ENCODE measurements around the gene HEMGN. TPM values are rescaled to one million over a fixed set of nuclear protein-coding genes. Genes with fewer than 3 reads are reported as not detected.

Gene HEMGN
- total RNA-seq, 1 experiment from 2014 or later, result not detected

GRCh38 chr9:97906236-97906831 lies 31.6 kb downstream of the HEMGN start:
- Histone ChIP-seq H3K27me3 (ENCODE audit: control insufficient read depth, insufficient read depth, low read length) (no peaks in the 10 kb centered on the region), H3K4me3 (ENCODE audit: insufficient read depth, low read depth, low read length) (no peak overlapping the region), H3K36me3 (replicated peaks; ENCODE audit: control insufficient read depth, insufficient read depth, low read length) (peaks cover 2% of the 10 kb centered on the region; the same call in 1 of the 2 replicates)
- no peak for DNase-seq

GRCh38 chr9:97905228-97905627 lies 32.7 kb downstream of the HEMGN start:
- no peak overlapping the region for H3K4me3 ChIP-seq (ENCODE audit: insufficient read depth, low read depth, low read length)
- no peaks in the 10 kb centered on the region for H3K27me3 ChIP-seq (ENCODE audit: control insufficient read depth, insufficient read depth, low read length)
- no peak for DNase-seq
- peaks cover 2% of the 10 kb centered on the region; the same call in 1 of the 2 replicates for H3K36me3 ChIP-seq (replicated peaks; ENCODE audit: control insufficient read depth, insufficient read depth, low read length)

GRCh38 chr9:97904725-97905124 lies 33.2 kb downstream of the HEMGN start:
- no peak for DNase-seq
- Histone ChIP-seq H3K4me3 (ENCODE audit: insufficient read depth, low read depth, low read length) (no peak overlapping the region), H3K36me3 (replicated peaks; ENCODE audit: control insufficient read depth, insufficient read depth, low read length) (no peaks in the 10 kb centered on the region; the same call in 1 of the 2 replicates), H3K27me3 (ENCODE audit: control insufficient read depth, insufficient read depth, low read length) (no peaks in the 10 kb centered on the region)

- Histone ChIP-seq H3K27me3 (ENCODE audit: control insufficient read depth, insufficient read depth, low read length) (no peaks in the 10 kb centered on the region), H3K4me3 (ENCODE audit: insufficient read depth, low read depth, low read length) (no peak overlapping the region), H3K36me3 (replicated peaks; ENCODE audit: control insufficient read depth, insufficient read depth, low read length) (no peaks in the 10 kb centered on the region; the same call in 1 of the 2 replicates)
- no peak for DNase-seq
Measured at GRCh38 chr9:97903177-97903576, 34.8 kb downstream of the HEMGN start.

- H3K27me3 ChIP-seq (ENCODE audit: control insufficient read depth, insufficient read depth, low read length), result no peaks in the 10 kb centered on the region
- H3K4me3 ChIP-seq (ENCODE audit: insufficient read depth, low read depth, low read length), result no peak overlapping the region
- DNase-seq, result peak; percentile 58
- H3K36me3 ChIP-seq (replicated peaks; ENCODE audit: control insufficient read depth, insufficient read depth, low read length), result no peaks in the 10 kb centered on the region; the same call in 1 of the 2 replicates
Measured at GRCh38 chr9:97900738-97901565, 37.0 kb downstream of the HEMGN start.

GRCh38 chr9:97900103-97900737 lies 37.8 kb downstream of the HEMGN start:
- Histone ChIP-seq H3K36me3 (replicated peaks; ENCODE audit: control insufficient read depth, insufficient read depth, low read length) (no peaks in the 10 kb centered on the region; the same call in 1 of the 2 replicates), H3K4me3 (ENCODE audit: insufficient read depth, low read depth, low read length) (no peak overlapping the region), H3K27me3 (ENCODE audit: control insufficient read depth, insufficient read depth, low read length) (no peaks in the 10 kb centered on the region)
- DNase-seq, result no peak

- Histone ChIP-seq H3K36me3 (replicated peaks; ENCODE audit: control insufficient read depth, insufficient read depth, low read length) (no peaks in the 10 kb centered on the region), H3K27me3 (ENCODE audit: control insufficient read depth, insufficient read depth, low read length) (no peaks in the 10 kb centered on the region; the same call in 1 of the 2 replicates), H3K4me3 (ENCODE audit: insufficient read depth, low read depth, low read length) (no peak overlapping the region)
- peak; percentile 59 for DNase-seq
Measured at GRCh38 chr9:97895695-97896332, 42.2 kb downstream of the HEMGN start.

- H3K36me3 ChIP-seq (replicated peaks; ENCODE audit: control insufficient read depth, insufficient read depth, low read length), result no peaks in the 10 kb centered on the region
- no peak for DNase-seq
- no peaks in the 10 kb centered on the region; the same call in 1 of the 2 replicates for H3K27me3 ChIP-seq (ENCODE audit: control insufficient read depth, insufficient read depth, low read length)
- H3K4me3 ChIP-seq (ENCODE audit: insufficient read depth, low read depth, low read length), result no peak overlapping the region
Measured at GRCh38 chr9:97895211-97895610, 42.8 kb downstream of the HEMGN start.

- no peaks in the 10 kb centered on the region; the same call in 1 of the 2 replicates for H3K27me3 ChIP-seq (ENCODE audit: control insufficient read depth, insufficient read depth, low read length)
- no peaks in the 10 kb centered on the region for H3K36me3 ChIP-seq (replicated peaks; ENCODE audit: control insufficient read depth, insufficient read depth, low read length)
- no peak for DNase-seq
- no peak overlapping the region for H3K4me3 ChIP-seq (ENCODE audit: insufficient read depth, low read depth, low read length)
Measured at GRCh38 chr9:97892421-97892820, 45.6 kb downstream of the HEMGN start.

GRCh38 chr9:97891736-97892135 lies 46.2 kb downstream of the HEMGN start:
- Histone ChIP-seq H3K27me3 (ENCODE audit: control insufficient read depth, insufficient read depth, low read length) (no peaks in the 10 kb centered on the region; the same call in 1 of the 2 replicates), H3K36me3 (replicated peaks; ENCODE audit: control insufficient read depth, insufficient read depth, low read length) (no peaks in the 10 kb centered on the region), H3K4me3 (ENCODE audit: insufficient read depth, low read depth, low read length) (no peak overlapping the region)
- DNase-seq, result no peak

GRCh38 chr9:97889941-97890887 lies 47.8 kb downstream of the HEMGN start:
- no peaks in the 10 kb centered on the region for H3K36me3 ChIP-seq (replicated peaks; ENCODE audit: control insufficient read depth, insufficient read depth, low read length)
- DNase-seq, result peak; percentile 80
- no peaks in the 10 kb centered on the region; the same call in 1 of the 2 replicates for H3K27me3 ChIP-seq (ENCODE audit: control insufficient read depth, insufficient read depth, low read length)
- no peak overlapping the region for H3K4me3 ChIP-seq (ENCODE audit: insufficient read depth, low read depth, low read length)

- H3K36me3 ChIP-seq (replicated peaks; ENCODE audit: control insufficient read depth, insufficient read depth, low read length), result no peaks in the 10 kb centered on the region
- no peaks in the 10 kb centered on the region for H3K27me3 ChIP-seq (ENCODE audit: control insufficient read depth, insufficient read depth, low read length)
- no peak for DNase-seq
Measured at GRCh38 chr9:97880336-97880735, 57.6 kb downstream of the HEMGN start.

More at GRCh38 chr9:97880336-97880735, 57.6 kb downstream of the HEMGN start:
- no peak overlapping the region for H3K4me3 ChIP-seq (ENCODE audit: insufficient read depth, low read depth, low read length)

Measured in H7 (cell line).